Gastroesophageal sphincter (tissue), 4 donors: ENCODE data around the gene THADA. TPM values are rescaled to one million over a fixed set of nuclear protein-coding genes. Genes with fewer than 3 reads are reported as not detected.
"Not testable (repeated sequence)": the region's sequence is repeated elsewhere in the genome, so short reads cannot be mapped to it uniquely, and the experiment has no call there.

Experiments
- ATAC-seq: fragments of 150-250 bp; one replicate; pipeline ENCODE4 v1.9.1; 2016; ENCODE audit warnings: mild to moderate bottlenecking, moderate library complexity
- H3K27ac ChIP-seq, 4 donors: fragments of 200-600 bp; sonication (generic) in 3 of 4; 1 replicate in 3 of 4; 2 replicates in 1 of 4; pipeline ENCODE4 v1.5.1; 2016 to 2019
- H3K27me3 ChIP-seq: fragments of 200-600 bp; sonication (generic); one replicate; pipeline ENCODE4 v1.5.1; 2019
- H3K36me3 ChIP-seq, 2 donors: fragments of 200-600 bp; sonication (generic); one replicate each; pipeline ENCODE4 v1.5.1; 2019; ENCODE audit warnings: control low read depth in 1 of 2
- H3K4me1 ChIP-seq, 3 donors: fragments of 200-600 bp; sonication (generic); 1 replicate in 2 of 3; 2 replicates in 1 of 3; pipeline ENCODE4 v1.5.1; 2016 to 2019; ENCODE audit warnings: control low read depth in 2 of 3
- H3K4me3 ChIP-seq, 2 donors: fragments of 200-600 bp; sonication (generic); one replicate each; pipeline ENCODE4 v1.5.1; 2019; ENCODE audit warnings: mild to moderate bottlenecking in 1 of 2, moderate library complexity in 1 of 2
- H3K9me3 ChIP-seq, 3 donors: fragments of 200-600 bp; sonication (generic); one replicate each; pipeline ENCODE4 v1.5.1; 2017 to 2019; ENCODE audit warnings: control low read depth in 2 of 3
- EP300 ChIP-seq: sonication (generic); formaldehyde crosslinking; IDR thresholded peaks from one replicate; pipeline ENCODE4 v1.6.1; 2017; ENCODE audit warnings: antibody characterized with exemption, mild to moderate bottlenecking
- POLR2A ChIP-seq, 2 donors: fragments of 450-650 bp; IDR thresholded peaks; one replicate each; pipeline ENCODE4 v1.6.1; 2017; ENCODE audit warnings: antibody characterized with exemption in 2 of 2, mild to moderate bottlenecking in 2 of 2, moderate library complexity in 1 of 2
- POLR2AphosphoS5 ChIP-seq: sonication (generic); formaldehyde crosslinking; IDR thresholded peaks from one replicate; pipeline ENCODE4 v1.6.1; 2017; ENCODE audit warnings: antibody characterized with exemption
- whole genome bisulfite sequencing, 2 donors: methylation state at CpG; one replicate each; pipeline ENCODE4 v1.1.5; 2018; ENCODE audit warnings: low coverage in 1 of 2; 5-methylcytosine and 5-hydroxymethylcytosine counted together
- total RNA-seq, 4 donors: library from RNA; depleted of rRNA; stranded (reverse); fragments of >200 nt; gene quantifications; one replicate each; pipeline ENCODE4 v1.1.0, GENCODE V29; 2016
- TF ChIP-seq, protein P1 (sequence below), 4 experiments: fragments of 200-600 bp in 2 of 4; fragments of 450-650 bp in 2 of 4; sonication (generic) in 1 of 4; IDR thresholded peaks; one replicate each; pipeline ENCODE4 v1.5.1; 2017 to 2019; ENCODE audit warnings: antibody characterized with exemption in 4 of 4, mild to moderate bottlenecking in 2 of 4, moderate library complexity in 2 of 4

The THADA gene
- total RNA-seq, 4 donors from 2014 or later: 19.7 to 34.4 (median 22.3) TPM

GRCh38 chr2:43637030-43637803, 41.4 kb upstream of the THADA start, which contains the start of gene PLEKHH2:
Gene PLEKHH2 (plus strand): TSS chr2:43637260. CDS start chr2:43644674, 7,414 bp downstream.
- Histone ChIP-seq H3K4me3 (peak within 1 kb of the TSS; percentile 97 to 99), H3K27ac (peak within 1 kb of the TSS; percentile 79 to 89 (median 86)), H3K36me3 (no peaks in the 10 kb centered on the region), H3K4me1 (peaks cover 0 to 18% (median 0%) of the 10 kb centered on the region in 3 donors), H3K9me3 (no peaks in the 10 kb centered on the region), H3K27me3 (peaks cover 11% of the 10 kb centered on the region)
- TF ChIP-seq POLR2A (IDR thresholded peaks at IDR 0.05) (peak; percentile 76 to 78), POLR2AphosphoS5 (peak; percentile 75), EP300 (no peak)
- TF ChIP-seq, protein P1, sequence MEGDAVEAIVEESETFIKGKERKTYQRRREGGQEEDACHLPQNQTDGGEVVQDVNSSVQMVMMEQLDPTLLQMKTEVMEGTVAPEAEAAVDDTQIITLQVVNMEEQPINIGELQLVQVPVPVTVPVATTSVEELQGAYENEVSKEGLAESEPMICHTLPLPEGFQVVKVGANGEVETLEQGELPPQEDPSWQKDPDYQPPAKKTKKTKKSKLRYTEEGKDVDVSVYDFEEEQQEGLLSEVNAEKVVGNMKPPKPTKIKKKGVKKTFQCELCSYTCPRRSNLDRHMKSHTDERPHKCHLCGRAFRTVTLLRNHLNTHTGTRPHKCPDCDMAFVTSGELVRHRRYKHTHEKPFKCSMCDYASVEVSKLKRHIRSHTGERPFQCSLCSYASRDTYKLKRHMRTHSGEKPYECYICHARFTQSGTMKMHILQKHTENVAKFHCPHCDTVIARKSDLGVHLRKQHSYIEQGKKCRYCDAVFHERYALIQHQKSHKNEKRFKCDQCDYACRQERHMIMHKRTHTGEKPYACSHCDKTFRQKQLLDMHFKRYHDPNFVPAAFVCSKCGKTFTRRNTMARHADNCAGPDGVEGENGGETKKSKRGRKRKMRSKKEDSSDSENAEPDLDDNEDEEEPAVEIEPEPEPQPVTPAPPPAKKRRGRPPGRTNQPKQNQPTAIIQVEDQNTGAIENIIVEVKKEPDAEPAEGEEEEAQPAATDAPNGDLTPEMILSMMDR (IDR thresholded peaks at IDR 0.05): no peak
- WGBS, 2 donors: 0 to 3% methylated on average over 5 to 11 of the region's 75 CpGs
- ATAC-seq: peak; percentile 100

DNA sequence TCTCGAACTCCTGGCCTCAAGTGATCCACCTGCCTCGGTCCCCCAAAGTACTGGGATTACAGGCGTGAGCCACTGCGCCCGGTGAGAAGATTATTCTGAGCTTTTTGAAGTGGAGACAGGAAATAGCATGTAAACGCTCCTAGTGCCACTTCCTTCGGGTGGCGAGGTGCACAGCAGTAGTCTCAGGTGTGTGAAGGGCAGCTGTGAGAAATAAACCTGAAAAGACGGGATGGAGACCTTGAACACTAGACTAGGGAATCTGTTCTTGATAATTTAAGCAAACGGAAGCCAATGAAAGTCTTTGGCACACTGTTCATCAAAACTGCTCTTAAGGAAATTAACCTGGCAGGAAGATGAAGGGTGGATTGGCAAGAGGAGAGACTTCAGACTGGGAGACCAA, 40.8 kb upstream of the THADA start:
- no peaks in the 10 kb centered on the region for H3K9me3 ChIP-seq
- TF ChIP-seq, protein P1 (IDR thresholded peaks at IDR 0.05): no peak
- TF ChIP-seq POLR2A (IDR thresholded peaks at IDR 0.05) (no peak), EP300 (no peak)
- peak overlapping the region; percentile 97 to 99 for H3K4me3 ChIP-seq
- WGBS, 2 donors: 8 to 10% methylated on average over 5 of the region's 10 CpGs
- peaks cover 11% of the 10 kb centered on the region for H3K27me3 ChIP-seq
- ATAC-seq: no peak
- peaks cover 0 to 18% (median 0%) of the 10 kb centered on the region in 3 donors for H3K4me1 ChIP-seq
- H3K27ac ChIP-seq: peak overlapping the region in 3 of 4 donors; percentile 79 to 89 (median 89)
- no peaks in the 10 kb centered on the region for H3K36me3 ChIP-seq

DNA sequence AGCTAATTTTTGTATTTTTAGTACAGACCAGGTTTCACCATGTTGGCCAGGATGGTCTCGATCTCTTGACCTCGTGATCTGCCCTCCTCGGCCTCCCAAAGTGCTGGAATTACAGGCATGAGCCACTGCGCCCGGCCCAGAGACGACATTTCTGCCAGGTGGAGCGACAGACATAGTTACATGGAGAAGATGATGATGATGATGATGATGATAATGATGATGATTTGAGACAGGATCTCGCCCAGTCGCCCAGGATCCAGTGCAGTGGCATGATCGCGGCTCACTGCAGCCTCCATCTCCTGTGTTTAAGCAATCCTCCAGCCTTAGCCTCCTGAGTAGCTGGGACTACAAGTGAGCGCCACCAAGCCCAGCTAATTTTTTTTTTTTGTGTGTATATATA, 40.3 kb upstream of the THADA start:
- H3K36me3 ChIP-seq, H3K4me3 ChIP-seq, H3K27ac ChIP-seq, ATAC-seq, H3K9me3 ChIP-seq: not testable (repeated sequence)
- Histone ChIP-seq H3K27me3 (peaks cover 11% of the 10 kb centered on the region), H3K4me1 (peaks cover 0 to 18% (median 0%) of the 10 kb centered on the region in 3 donors)
- WGBS, 2 donors: 97 to 100% methylated on average over 3 to 5 of the region's 12 CpGs

DNA sequence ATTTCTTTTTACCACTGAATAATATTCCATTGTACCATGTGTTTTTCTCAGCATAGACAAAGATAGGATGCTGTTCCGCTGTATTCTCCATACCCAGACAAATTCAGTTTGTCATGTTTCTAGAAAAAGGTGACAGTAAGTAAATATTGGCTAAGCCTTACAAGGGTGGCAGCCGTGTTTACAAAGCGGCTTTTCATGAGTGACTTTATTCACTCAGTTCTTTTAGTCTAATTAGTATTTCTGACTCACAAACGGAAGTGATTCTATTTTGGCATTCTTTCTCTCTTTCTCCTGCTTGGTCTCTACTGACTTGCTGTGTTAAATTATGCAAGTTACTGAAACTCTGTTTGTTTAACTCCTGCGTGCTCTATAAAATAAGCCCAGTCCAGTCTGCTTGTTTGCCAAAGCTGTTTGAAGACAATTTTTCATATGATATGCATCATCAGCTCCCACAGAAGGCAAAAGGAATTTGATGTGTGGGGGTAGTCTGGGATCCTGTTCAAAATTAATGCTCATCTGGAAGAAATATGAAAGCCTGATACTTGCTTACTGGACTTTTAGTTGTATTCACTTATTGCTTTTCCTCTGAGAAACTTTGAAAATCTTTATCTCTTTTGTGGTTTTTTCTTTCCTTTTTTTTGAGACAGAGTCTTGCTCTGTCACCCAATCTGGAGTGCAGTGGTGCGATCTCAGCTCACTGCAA, 38.9 kb upstream of the THADA start:
- Histone ChIP-seq H3K4me3 (no peak overlapping the region), H3K27me3 (peaks cover 11% of the 10 kb centered on the region), H3K4me1 (peaks cover 0 to 18% (median 0%) of the 10 kb centered on the region in 3 donors), H3K27ac (peak overlapping the region in 1 of 4 donors; percentile 12), H3K9me3 (no peaks in the 10 kb centered on the region), H3K36me3 (no peaks in the 10 kb centered on the region)
- no peak for TF ChIP-seq POLR2A (IDR thresholded peaks at IDR 0.05)
- WGBS, 2 donors: 24 to 26% methylated on average over 5 to 6 of the region's 6 CpGs
- ATAC-seq: no peak

- no peak for TF ChIP-seq EP300
- TF ChIP-seq, protein P1 (IDR thresholded peaks at IDR 0.05): no peak
- TF ChIP-seq POLR2AphosphoS5: no peak
- TF ChIP-seq POLR2A (IDR thresholded peaks at IDR 0.05): no peak
- Histone ChIP-seq H3K27ac (no peak overlapping the region), H3K36me3 (no peaks in the 10 kb centered on the region), H3K4me3 (no peak overlapping the region), H3K27me3 (peaks cover 11% of the 10 kb centered on the region), H3K4me1 (peaks cover 0 to 15% (median 0%) of the 10 kb centered on the region in 3 donors), H3K9me3 (no peaks in the 10 kb centered on the region)
- no peak for ATAC-seq
- WGBS, 2 donors: 61 to 62% methylated on average over 8 to 11 of the region's 11 CpGs
These were observed 35.9 kb upstream of the THADA start for GRCh38 chr2:43631618-43632317.
